Measurements from ENCODE around the gene ITPA.

The ITPA gene

DNA sequence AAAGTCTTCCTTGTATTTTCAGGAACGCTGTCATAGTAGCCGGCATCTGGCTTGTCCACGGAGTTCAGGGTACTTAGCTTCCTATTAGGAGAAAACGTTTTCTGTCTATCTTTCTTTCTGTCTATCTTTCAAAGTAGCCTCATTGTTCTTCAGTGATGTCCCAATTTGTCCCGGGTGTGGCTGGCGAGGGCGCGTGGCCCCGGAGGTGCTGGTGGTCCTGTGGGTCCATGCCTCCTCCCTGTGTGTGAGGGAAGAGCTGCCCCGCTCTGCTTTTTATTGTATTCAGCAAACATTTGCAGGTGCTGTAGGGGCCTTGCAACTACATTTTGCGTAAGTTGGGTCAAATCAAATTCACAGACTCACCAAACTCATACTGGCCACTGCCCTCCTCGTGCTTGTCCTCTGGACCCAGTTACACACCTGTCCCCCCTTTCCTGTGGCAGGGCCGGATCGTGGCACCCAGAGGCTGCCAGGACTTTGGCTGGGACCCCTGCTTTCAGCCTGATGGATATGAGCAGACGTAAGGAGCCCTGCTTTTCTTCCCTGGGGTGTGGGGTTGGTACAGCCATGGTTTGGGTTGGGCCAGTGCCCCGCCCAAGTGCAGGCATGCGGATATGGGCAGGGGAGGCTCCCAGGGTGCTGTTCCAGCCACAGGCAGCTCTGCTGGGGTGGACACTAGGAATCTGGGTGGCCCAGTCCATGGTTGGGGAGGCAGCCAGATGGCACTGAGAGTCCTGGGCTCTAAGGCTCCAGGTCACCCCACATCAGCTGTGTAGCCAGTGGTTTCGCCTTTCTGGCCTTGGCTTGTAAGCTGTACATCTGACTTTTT, 12.3 kb downstream of the ITPA start:
- H3K36me3 ChIP-seq (ENCODE audit: control insufficient read depth in 2 of 2, insufficient read depth in 2 of 2, low read length in 2 of 2): peaks cover 14 to 16% of the 10 kb centered on the region in 2 donors
- H3K4me1 ChIP-seq (ENCODE audit: control insufficient read depth in 2 of 2, insufficient read depth in 2 of 2, low read length in 2 of 2): peaks cover 6 to 18% of the 10 kb centered on the region in 2 donors
- no peaks in the 10 kb centered on the region for H3K9me3 ChIP-seq (ENCODE audit: control insufficient read depth in 2 of 2, low read length in 2 of 2)
- H3K27ac ChIP-seq (ENCODE audit: low read depth in 2 of 2, low read length in 2 of 2): no peak overlapping the region
- no peak overlapping the region for H3K9ac ChIP-seq (ENCODE audit: low read depth in 1 of 2, low read length in 2 of 2)
- H3K4me3 ChIP-seq (ENCODE audit: low read length in 2 of 2): no peak overlapping the region
- no peaks in the 10 kb centered on the region for H3K27me3 ChIP-seq (ENCODE audit: control insufficient read depth in 2 of 2, insufficient read depth in 2 of 2, low read length in 2 of 2)

DNA sequence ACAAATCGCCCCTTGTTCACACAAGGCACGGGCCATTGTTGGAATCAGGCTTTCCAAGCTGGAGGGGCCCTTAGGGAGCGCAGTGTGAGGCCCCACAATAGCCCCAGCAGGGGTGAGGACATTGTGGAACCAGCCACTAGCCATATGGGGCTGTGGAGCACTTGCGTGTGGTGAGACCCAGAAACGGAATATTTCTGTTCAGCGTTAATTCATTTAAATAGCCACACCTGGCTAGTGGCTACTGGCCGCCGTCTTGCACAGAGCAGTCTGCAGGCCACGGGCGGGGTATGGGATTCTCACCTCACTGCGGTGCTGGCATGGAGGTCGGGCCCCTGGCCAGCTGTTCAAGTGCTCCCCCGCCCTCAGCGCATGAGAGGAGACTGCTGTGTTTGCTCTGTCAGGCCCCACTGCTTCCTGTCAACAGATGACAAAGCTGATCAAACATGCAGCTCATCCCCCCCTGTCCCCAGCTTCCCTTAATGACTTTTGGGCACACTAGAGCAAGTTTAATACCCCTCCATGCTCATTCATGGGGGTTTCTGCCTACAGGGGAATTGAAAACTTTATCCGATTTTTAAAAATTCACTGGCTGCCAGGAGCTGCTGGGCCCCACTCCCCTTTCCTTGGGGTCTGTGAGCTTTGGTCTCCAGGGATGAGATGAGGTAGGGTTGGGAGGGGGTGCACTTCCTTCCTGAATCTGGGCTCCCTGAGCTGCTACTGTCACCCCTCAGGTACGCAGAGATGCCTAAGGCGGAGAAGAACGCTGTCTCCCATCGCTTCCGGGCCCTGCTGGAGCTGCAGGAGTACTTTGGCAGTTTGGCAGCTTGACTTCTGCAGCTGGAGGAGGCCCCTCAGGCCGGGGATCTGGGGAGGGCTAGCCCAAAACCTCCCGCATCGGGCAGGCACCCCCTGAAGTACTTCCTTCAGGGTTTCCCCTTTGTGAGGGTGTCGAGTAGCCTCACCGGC, 13.6 kb downstream of the ITPA start:
- no peak overlapping the region for H3K4me3 ChIP-seq (ENCODE audit: low read length in 2 of 2)
- H3K4me1 ChIP-seq (ENCODE audit: control insufficient read depth in 2 of 2, insufficient read depth in 2 of 2, low read length in 2 of 2): peaks cover 6 to 18% of the 10 kb centered on the region in 2 donors
- peaks cover 14 to 16% of the 10 kb centered on the region in 2 donors for H3K36me3 ChIP-seq (ENCODE audit: control insufficient read depth in 2 of 2, insufficient read depth in 2 of 2, low read length in 2 of 2)
- H3K9ac ChIP-seq (ENCODE audit: low read depth in 1 of 2, low read length in 2 of 2): no peak overlapping the region
- no peak overlapping the region for H3K27ac ChIP-seq (ENCODE audit: low read depth in 2 of 2, low read length in 2 of 2)
- H3K9me3 ChIP-seq (ENCODE audit: control insufficient read depth in 2 of 2, low read length in 2 of 2): no peaks in the 10 kb centered on the region
- H3K27me3 ChIP-seq (ENCODE audit: control insufficient read depth in 2 of 2, insufficient read depth in 2 of 2, low read length in 2 of 2): no peaks in the 10 kb centered on the region

DNA sequence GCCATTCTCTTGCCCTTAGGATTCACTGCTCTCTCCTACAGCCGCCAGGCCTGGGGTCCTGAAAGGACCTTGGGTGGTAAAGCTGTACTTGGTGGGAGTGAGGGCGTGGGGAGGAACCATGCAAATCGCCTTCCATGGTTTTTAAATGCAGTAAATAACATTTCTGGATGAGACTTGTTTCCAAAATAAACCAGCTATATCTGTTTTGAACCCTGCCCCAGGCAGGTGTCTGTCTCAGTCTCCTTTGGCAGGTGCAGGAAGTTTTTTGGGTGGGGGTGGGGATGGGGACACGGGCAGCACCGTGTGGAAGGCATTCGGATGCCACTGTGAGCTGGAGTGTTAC, 14.3 kb downstream of the ITPA start:
- Histone ChIP-seq H3K4me1 (ENCODE audit: control insufficient read depth in 2 of 2, insufficient read depth in 2 of 2, low read length in 2 of 2) (peaks cover 2 to 13% of the 10 kb centered on the region in 2 donors), H3K27ac (ENCODE audit: low read depth in 2 of 2, low read length in 2 of 2) (no peak overlapping the region), H3K36me3 (ENCODE audit: control insufficient read depth in 2 of 2, insufficient read depth in 2 of 2, low read length in 2 of 2) (peaks cover 14 to 16% of the 10 kb centered on the region in 2 donors), H3K4me3 (ENCODE audit: low read length in 2 of 2) (no peak overlapping the region), H3K27me3 (ENCODE audit: control insufficient read depth in 2 of 2, insufficient read depth in 2 of 2, low read length in 2 of 2) (no peaks in the 10 kb centered on the region), H3K9me3 (ENCODE audit: control insufficient read depth in 2 of 2, low read length in 2 of 2) (no peaks in the 10 kb centered on the region), H3K9ac (ENCODE audit: low read depth in 1 of 2, low read length in 2 of 2) (no peak overlapping the region)

DNA sequence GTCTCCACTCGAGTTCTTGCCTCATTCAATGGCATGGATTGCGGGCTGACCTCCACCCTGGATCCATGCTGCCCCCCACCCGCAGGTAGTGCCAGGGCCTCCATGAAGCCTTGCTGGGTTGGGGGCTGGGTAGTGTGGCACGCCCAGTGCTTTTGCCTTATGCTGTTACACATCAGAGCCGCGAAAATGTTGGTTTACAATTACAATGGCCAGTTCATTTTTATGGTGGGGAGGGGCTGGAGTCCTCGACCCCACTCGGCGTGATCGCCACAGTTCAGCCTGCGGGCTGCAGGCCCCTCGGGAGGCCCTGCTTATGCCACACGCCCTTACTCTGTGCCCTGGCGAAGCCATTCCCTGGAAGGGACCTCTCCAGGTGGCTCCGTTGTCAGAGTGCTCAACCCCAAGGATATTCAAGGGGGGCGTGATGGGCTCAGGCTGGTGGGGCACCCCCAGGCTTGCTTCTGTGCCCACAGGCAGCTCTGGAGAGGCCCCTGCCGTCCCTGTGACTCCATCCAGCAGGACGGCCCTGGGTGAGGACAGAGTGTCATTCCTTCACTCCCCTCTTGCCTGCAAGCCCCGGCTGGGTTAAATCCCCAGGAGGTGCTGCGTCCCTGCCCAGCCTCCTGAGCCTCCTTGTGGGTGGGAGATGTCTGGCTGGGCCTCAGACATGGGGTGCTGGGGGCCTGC, 14.8 kb downstream of the ITPA start:
- H3K27ac ChIP-seq (ENCODE audit: low read depth in 2 of 2, low read length in 2 of 2): no peak overlapping the region
- H3K4me1 ChIP-seq (ENCODE audit: control insufficient read depth in 2 of 2, insufficient read depth in 2 of 2, low read length in 2 of 2): peaks cover 2 to 11% of the 10 kb centered on the region in 2 donors
- H3K36me3 ChIP-seq (ENCODE audit: control insufficient read depth in 2 of 2, insufficient read depth in 2 of 2, low read length in 2 of 2): peaks cover 14 to 16% of the 10 kb centered on the region in 2 donors
- no peak overlapping the region for H3K4me3 ChIP-seq (ENCODE audit: low read length in 2 of 2)
- H3K9me3 ChIP-seq (ENCODE audit: control insufficient read depth in 2 of 2, low read length in 2 of 2): no peaks in the 10 kb centered on the region
- H3K27me3 ChIP-seq (ENCODE audit: control insufficient read depth in 2 of 2, insufficient read depth in 2 of 2, low read length in 2 of 2): no peaks in the 10 kb centered on the region
- H3K9ac ChIP-seq (ENCODE audit: low read depth in 1 of 2, low read length in 2 of 2): no peak overlapping the region

DNA sequence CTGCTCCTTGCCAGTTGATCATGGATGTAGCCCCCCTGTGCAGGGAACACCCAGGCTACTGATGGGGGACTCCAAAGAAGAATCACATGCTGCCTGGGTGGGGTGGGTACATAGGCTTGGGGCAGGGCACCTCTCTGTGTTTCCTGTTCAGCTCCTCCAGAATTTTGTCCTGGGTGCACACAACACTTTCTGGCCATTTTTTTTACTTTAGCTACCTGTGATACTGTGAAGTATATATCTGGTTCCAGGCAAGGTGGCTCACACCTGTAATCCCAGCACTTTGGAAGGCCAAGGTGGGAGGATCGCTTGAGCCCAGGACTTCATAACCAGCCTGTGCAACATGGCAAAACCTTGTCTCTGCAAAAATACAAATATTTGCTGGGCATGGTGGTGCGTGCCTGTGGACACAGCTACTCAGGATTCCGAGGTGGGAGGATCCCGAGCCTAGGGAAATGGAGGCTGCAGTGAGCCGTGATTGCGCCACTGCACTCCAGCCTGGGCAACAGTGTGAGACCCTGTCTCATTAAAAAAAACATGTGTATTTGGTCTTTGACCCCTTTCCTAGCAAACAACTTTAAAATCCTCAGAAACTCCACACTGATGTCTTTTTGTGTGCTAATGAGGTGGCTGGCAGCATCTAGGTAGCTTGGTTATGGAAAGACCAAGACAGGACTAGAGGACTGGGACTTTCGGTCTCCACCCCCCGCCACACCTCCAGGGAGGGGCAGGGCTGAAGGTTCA, 15.6 kb downstream of the ITPA start:
- peaks cover 2 to 11% of the 10 kb centered on the region in 2 donors for H3K4me1 ChIP-seq (ENCODE audit: control insufficient read depth in 2 of 2, insufficient read depth in 2 of 2, low read length in 2 of 2)
- H3K9ac ChIP-seq (ENCODE audit: low read depth in 1 of 2, low read length in 2 of 2): no peak overlapping the region
- peaks cover 14 to 16% of the 10 kb centered on the region in 2 donors for H3K36me3 ChIP-seq (ENCODE audit: control insufficient read depth in 2 of 2, insufficient read depth in 2 of 2, low read length in 2 of 2)
- no peaks in the 10 kb centered on the region for H3K9me3 ChIP-seq (ENCODE audit: control insufficient read depth in 2 of 2, low read length in 2 of 2)
- H3K4me3 ChIP-seq (ENCODE audit: low read length in 2 of 2): no peak overlapping the region
- H3K27me3 ChIP-seq (ENCODE audit: control insufficient read depth in 2 of 2, insufficient read depth in 2 of 2, low read length in 2 of 2): no peaks in the 10 kb centered on the region
- H3K27ac ChIP-seq (ENCODE audit: low read depth in 2 of 2, low read length in 2 of 2): no peak overlapping the region

DNA sequence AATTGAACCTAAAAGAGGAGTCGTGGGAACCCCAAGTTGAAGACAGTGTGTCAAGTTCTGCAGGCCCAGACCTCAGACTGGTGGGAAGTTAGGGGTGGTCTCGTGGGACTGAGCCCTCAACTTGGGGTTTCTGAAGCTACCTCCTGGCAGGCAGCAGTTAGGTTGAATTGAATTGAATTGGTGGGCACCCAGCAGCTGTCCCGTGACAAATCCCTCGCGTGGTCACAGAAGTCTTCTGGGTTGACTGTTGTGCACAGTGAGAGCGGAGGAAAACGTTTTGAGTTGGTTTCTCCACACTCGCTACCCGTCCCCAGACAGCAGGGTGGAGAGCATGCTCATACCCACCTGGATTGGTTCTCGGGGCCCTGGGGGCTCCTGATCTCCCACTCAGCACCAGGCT, 16.8 kb downstream of the ITPA start:
- no peaks in the 10 kb centered on the region for H3K9me3 ChIP-seq (ENCODE audit: control insufficient read depth in 2 of 2, low read length in 2 of 2)
- peaks cover 13 to 16% of the 10 kb centered on the region in 2 donors for H3K36me3 ChIP-seq (ENCODE audit: control insufficient read depth in 2 of 2, insufficient read depth in 2 of 2, low read length in 2 of 2)
- no peak overlapping the region for H3K9ac ChIP-seq (ENCODE audit: low read depth in 1 of 2, low read length in 2 of 2)
- H3K27ac ChIP-seq (ENCODE audit: low read depth in 2 of 2, low read length in 2 of 2): no peak overlapping the region
- H3K27me3 ChIP-seq (ENCODE audit: control insufficient read depth in 2 of 2, insufficient read depth in 2 of 2, low read length in 2 of 2): no peaks in the 10 kb centered on the region
- H3K4me3 ChIP-seq (ENCODE audit: low read length in 2 of 2): no peak overlapping the region
- peaks cover 2 to 11% of the 10 kb centered on the region in 2 donors for H3K4me1 ChIP-seq (ENCODE audit: control insufficient read depth in 2 of 2, insufficient read depth in 2 of 2, low read length in 2 of 2)

DNA sequence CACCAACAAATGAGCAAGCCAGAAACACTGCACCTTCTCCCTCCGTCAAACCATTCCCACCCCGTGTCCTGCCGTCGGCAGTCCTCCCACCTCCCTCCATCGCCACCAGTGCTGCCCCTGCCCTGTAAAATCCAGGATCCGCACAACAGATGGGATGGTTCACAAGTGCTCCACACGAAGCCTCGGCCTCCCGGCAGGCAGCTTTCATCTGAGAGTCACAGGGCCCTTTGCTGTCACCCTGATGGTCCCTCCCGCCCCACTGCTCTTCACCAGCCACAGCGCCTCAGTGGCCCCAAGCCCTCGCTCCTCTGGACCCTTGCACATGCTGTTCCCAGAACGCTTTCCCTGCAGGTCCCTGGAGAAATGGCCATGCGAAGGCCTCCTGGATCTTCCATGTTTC, 17.6 kb downstream of the ITPA start:
- Histone ChIP-seq H3K4me1 (ENCODE audit: control insufficient read depth in 2 of 2, insufficient read depth in 2 of 2, low read length in 2 of 2) (peaks cover 2 to 7% of the 10 kb centered on the region in 2 donors), H3K9ac (ENCODE audit: low read depth in 1 of 2, low read length in 2 of 2) (no peak overlapping the region), H3K27me3 (ENCODE audit: control insufficient read depth in 2 of 2, insufficient read depth in 2 of 2, low read length in 2 of 2) (no peaks in the 10 kb centered on the region), H3K4me3 (ENCODE audit: low read length in 2 of 2) (no peak overlapping the region), H3K9me3 (ENCODE audit: control insufficient read depth in 2 of 2, low read length in 2 of 2) (no peaks in the 10 kb centered on the region), H3K36me3 (ENCODE audit: control insufficient read depth in 2 of 2, insufficient read depth in 2 of 2, low read length in 2 of 2) (peaks cover 8 to 11% of the 10 kb centered on the region in 2 donors), H3K27ac (ENCODE audit: low read depth in 2 of 2, low read length in 2 of 2) (no peak overlapping the region)

DNA sequence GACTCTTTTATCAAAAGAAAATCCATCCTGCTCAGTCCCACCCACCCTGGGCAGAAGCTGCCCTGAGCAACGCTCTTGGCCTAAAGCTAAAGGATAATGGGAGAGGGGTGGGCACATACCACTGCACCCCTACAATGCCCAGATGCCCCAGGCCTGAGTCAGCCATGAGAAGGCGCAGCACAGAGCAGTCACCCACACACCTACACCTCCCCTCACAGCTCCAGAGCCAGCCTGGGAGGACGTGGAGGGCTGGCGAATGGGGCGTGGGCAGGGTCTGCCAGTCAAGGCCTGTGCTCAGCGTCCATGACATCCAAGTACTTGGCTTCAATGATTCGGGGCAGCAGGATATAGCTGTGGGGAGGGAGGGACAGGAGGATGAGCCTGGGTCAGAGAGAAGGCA, 18.2 kb downstream of the ITPA start:
- peaks cover 6 to 8% of the 10 kb centered on the region in 2 donors for H3K36me3 ChIP-seq (ENCODE audit: control insufficient read depth in 2 of 2, insufficient read depth in 2 of 2, low read length in 2 of 2)
- no peak overlapping the region for H3K27ac ChIP-seq (ENCODE audit: low read depth in 2 of 2, low read length in 2 of 2)
- H3K27me3 ChIP-seq (ENCODE audit: control insufficient read depth in 2 of 2, insufficient read depth in 2 of 2, low read length in 2 of 2): no peaks in the 10 kb centered on the region
- H3K9ac ChIP-seq (ENCODE audit: low read depth in 1 of 2, low read length in 2 of 2): no peak overlapping the region
- H3K4me1 ChIP-seq (ENCODE audit: control insufficient read depth in 2 of 2, insufficient read depth in 2 of 2, low read length in 2 of 2): peaks cover 2 to 3% of the 10 kb centered on the region in 2 donors
- H3K4me3 ChIP-seq (ENCODE audit: low read length in 2 of 2): no peak overlapping the region
- H3K9me3 ChIP-seq (ENCODE audit: control insufficient read depth in 2 of 2, low read length in 2 of 2): no peaks in the 10 kb centered on the region

DNA sequence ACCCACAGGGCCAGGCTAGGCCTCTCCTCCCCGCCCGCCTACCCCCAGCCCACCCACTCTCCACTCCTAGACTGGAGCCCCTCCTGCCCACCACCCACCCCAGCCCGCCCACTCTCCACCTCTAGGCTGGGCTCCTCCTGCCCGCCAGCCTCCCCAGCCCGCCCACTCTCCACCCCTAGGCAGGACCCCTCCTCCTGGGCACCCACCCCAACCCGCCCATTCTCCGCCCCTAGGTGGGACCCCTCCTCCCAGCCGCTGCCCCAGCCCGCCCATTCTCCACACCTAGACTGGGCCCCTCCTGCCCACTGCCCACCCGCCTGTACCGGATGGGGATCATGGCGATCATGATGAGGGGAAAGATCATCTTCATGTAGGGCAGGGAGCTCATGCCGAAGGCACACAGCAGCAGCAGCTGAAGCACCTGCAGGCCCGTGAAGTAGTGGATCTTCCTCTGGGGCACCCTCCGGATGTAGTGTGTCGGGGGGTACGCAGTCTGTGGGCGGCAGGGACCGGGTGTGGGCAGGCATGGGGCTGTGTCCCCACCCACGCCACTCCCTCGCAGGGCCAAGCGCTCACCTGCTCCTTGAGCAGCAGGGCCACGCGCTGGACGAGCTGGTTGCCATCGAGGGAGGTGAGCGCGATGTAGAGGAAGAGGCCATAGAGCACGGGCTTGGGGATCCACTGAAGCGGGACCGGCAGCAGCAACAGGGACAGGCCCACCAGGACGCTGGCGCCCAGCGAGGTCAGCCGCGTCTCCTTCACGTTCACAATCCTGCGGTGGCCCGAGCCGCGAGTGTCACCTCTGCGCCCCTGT, 18.8 kb downstream of the ITPA start:
- Histone ChIP-seq H3K36me3 (ENCODE audit: control insufficient read depth in 2 of 2, insufficient read depth in 2 of 2, low read length in 2 of 2) (peaks cover 4 to 8% of the 10 kb centered on the region in 2 donors), H3K9me3 (ENCODE audit: control insufficient read depth in 2 of 2, low read length in 2 of 2) (no peaks in the 10 kb centered on the region), H3K4me3 (ENCODE audit: low read length in 2 of 2) (no peak overlapping the region), H3K9ac (ENCODE audit: low read depth in 1 of 2, low read length in 2 of 2) (no peak overlapping the region), H3K27ac (ENCODE audit: low read depth in 2 of 2, low read length in 2 of 2) (no peak overlapping the region), H3K27me3 (ENCODE audit: control insufficient read depth in 2 of 2, insufficient read depth in 2 of 2, low read length in 2 of 2) (no peaks in the 10 kb centered on the region), H3K4me1 (ENCODE audit: control insufficient read depth in 2 of 2, insufficient read depth in 2 of 2, low read length in 2 of 2) (peaks cover 2 to 3% of the 10 kb centered on the region in 2 donors)
